PC-3 (cell line): ENCODE data around the gene C11orf54. TPM values are rescaled to one million over a fixed set of nuclear protein-coding genes. Genes with fewer than 3 reads are reported as not detected.
"Not testable (repeated sequence)": the region's sequence is repeated elsewhere in the genome, so short reads cannot be mapped to it uniquely, and the experiment has no call there.

Experiments used
- ATAC-seq: fragments of 200-7000 bp; cut with Tn5 transposase; 2 replicates; pipeline ENCODE4 v1.9.1; 2020; ENCODE audit warnings: mild to moderate bottlenecking, moderate library complexity
- BruUV-seq: library from RNA; stranded (reverse); fragments of 400-500 nt; replicated peaks from 2 replicates; lab custom pipeline; 2021; lab: Mats Ljungman, UMichigan
- CTCF ChIA-PET: fragments of 300-600 bp; sonication (Branson Sonifier 250); formaldehyde crosslinking; loops from one replicate; lab custom pipeline; 2022; ENCODE audit warnings: antibody characterized with exemption; lab: Charles Lee
- POLR2A ChIA-PET: fragments of 300-600 bp; sonication (Branson Sonifier 250); formaldehyde crosslinking; loops from one replicate; lab custom pipeline; 2022; ENCODE audit warnings: antibody characterized with exemption; ENCODE audit not compliant: unreplicated experiment; lab: Charles Lee
- DNase-seq: peaks from one replicate; pipeline ENCODE4 v3.0.0-alpha.2; 2015
- H2AFZ ChIP-seq: fragments of 300-600 bp; sonication (generic); 2 replicates; pipeline ENCODE4 v1.6.0; 2016; ENCODE audit warnings: antibody characterized with exemption, low read length
- H3F3A ChIP-seq: fragments of 300-600 bp; sonication (generic); one replicate; pipeline ENCODE4 v1.6.0; 2017; ENCODE audit warnings: antibody characterized with exemption, low read length, control low read depth, mild to moderate bottlenecking; ENCODE audit not compliant: unreplicated experiment
- H3K27ac ChIP-seq: fragments of 300-600 bp; sonication (generic); 2 replicates; pipeline ENCODE4 v1.5.1; 2016; ENCODE audit warnings: mild to moderate bottlenecking, low read length
- H3K27me3 ChIP-seq: fragments of 300-600 bp; sonication (generic); 2 replicates; pipeline ENCODE4 v1.6.1; 2016; ENCODE audit warnings: low read length, mixed read lengths
- H3K36me3 ChIP-seq: fragments of 300-600 bp; sonication (generic); 2 replicates; pipeline ENCODE4 v1.6.1; 2016; ENCODE audit warnings: low read depth, mixed run types, low read length, mixed read lengths
- H3K4me1 ChIP-seq: fragments of 300-600 bp; sonication (generic); 2 replicates; pipeline ENCODE4 v1.5.1; 2016; ENCODE audit warnings: low read length; ENCODE audit not compliant: insufficient read depth
- H3K4me2 ChIP-seq: fragments of 300-600 bp; sonication (generic); 2 replicates; pipeline ENCODE4 v1.6.0; 2016; ENCODE audit warnings: low read length
- H3K4me3 ChIP-seq: fragments of 300-600 bp; sonication (generic); 2 replicates; pipeline ENCODE4 v1.5.1; 2016; ENCODE audit warnings: mild to moderate bottlenecking, low read length, mixed read lengths
- H3K79me2 ChIP-seq: fragments of 300-600 bp; sonication (generic); 2 replicates; pipeline ENCODE4 v1.6.1; 2017; ENCODE audit warnings: low read length, mixed read lengths
- H3K9ac ChIP-seq: fragments of 300-600 bp; sonication (generic); 2 replicates; pipeline ENCODE4 v1.6.0; 2016; ENCODE audit warnings: mild to moderate bottlenecking, low read length
- H3K9me2 ChIP-seq: fragments of 300-600 bp; sonication (generic); replicated peaks from 2 replicates; pipeline ENCODE4 v1.6.1; 2016; ENCODE audit warnings: mixed run types, low read length, mixed read lengths
- H3K9me3 ChIP-seq: fragments of 300-600 bp; sonication (generic); 2 replicates; pipeline ENCODE4 v1.6.1; 2016; ENCODE audit warnings: low read length, mixed read lengths
- H4K20me1 ChIP-seq: fragments of 300-600 bp; sonication (generic); 2 replicates; pipeline ENCODE4 v1.6.1; 2016; ENCODE audit warnings: low read length, mixed read lengths
- EZH2 ChIP-seq: fragments of 300-600 bp; sonication (generic); IDR thresholded peaks from one replicate; pipeline ENCODE4 v1.6.1; 2017; ENCODE audit warnings: antibody characterized with exemption, mild to moderate bottlenecking, low read length; ENCODE audit not compliant: unreplicated experiment
- EZH2phosphoT487 ChIP-seq: fragments of 300-600 bp; sonication (generic); IDR thresholded peaks from 2 replicates; pipeline ENCODE4 v1.6.1; 2018; ENCODE audit warnings: mild to moderate bottlenecking, antibody characterized with exemption, low read length, borderline replicate concordance
- intact Hi-C: fragments of 100-400 bp; cut with micrococcal nuclease; formaldehyde crosslinking; loops from 2 replicates; pipeline ENCODE4 v1.9.0; 2023
- total RNA-seq: library from RNA; depleted of rRNA; stranded (reverse); fragments of >200 nt; gene quantifications from 2 replicates; pipeline ENCODE4 v1.2.3, GENCODE V29; 2014
- TF ChIP-seq, protein P1 (sequence below): fragments of 300-600 bp; sonication (generic); conservative IDR thresholded peaks from 2 replicates; pipeline ENCODE4 v1.5.1; 2017; ENCODE audit warnings: antibody characterized with exemption, low read depth, mild to moderate bottlenecking, low read length

C11orf54 gene
- total RNA-seq, 1 experiment from 2014 or later: 24.3 TPM

DNA sequence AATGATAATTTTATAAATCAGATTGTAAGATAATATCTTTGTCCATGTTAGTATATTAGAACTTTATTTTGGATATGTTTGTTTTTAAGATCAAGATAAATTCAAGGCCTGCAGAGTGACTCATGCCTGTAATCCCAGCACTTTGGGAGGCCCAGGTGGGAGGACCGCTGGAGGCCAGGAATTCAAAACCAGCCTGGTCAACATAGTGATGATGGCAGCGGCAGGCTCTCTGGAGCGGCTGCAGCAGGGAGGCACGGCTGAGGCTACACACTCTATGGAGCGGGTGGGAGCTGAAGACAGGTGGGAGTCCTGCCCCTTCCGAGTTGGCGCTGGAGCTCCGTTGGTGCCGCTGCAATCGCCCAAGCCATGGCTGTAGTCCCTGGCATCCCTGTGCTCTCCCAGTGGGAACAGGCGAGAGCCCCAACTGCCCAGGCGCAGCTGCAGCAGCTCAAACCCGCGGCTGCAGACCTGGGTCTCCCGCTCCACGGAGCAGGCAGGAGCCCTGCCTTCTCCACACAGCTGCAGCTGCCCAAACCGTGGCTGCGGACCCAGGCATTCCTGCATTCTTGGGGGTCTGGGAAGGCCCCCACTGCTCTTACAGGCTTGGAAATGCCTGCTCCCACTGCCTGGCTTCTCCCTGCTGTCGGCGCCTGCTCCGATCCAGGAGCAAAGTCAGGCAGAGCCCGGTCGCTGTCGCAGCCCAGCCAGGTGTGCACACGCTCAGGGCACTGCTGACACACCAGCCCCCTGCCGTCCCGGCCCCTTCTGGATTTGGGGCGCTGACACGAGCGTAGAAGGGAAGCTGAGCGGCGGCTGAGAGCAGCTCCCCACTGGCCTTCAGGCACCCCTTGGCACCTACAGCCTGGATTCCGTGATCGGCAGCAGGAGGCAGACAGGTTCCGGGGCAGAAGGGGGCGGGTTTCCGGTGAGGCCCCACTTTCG is 16.7 kb downstream of the C11orf54 start:
- Histone ChIP-seq H4K20me1 (no peaks in the 10 kb centered on the region), H3K27ac (no peak overlapping the region), H3K4me1 (no peaks in the 10 kb centered on the region), H3K4me2 (no peak overlapping the region), H3K9ac (no peak overlapping the region), H3K79me2 (no peaks in the 10 kb centered on the region), H3K9me3 (no peaks in the 10 kb centered on the region), H3K27me3 (no peaks in the 10 kb centered on the region), H3K4me3 (no peak overlapping the region), H3F3A (no peaks in the 10 kb centered on the region), H3K36me3 (peaks cover 8% of the 10 kb centered on the region; the same call in 1 of the 2 replicates), H3K9me2 (no peaks in the 10 kb centered on the region), H2AFZ (no peak overlapping the region)
- intact Hi-C loops: no loop called here
- POLR2A ChIA-PET: no interaction called here
- ATAC-seq (no peak), DNase-seq (no peak)
- CTCF ChIA-PET: no interaction called here
- no peak for TF ChIP-seq EZH2
- no peak for TF ChIP-seq EZH2phosphoT487
- TF ChIP-seq, protein P1, sequence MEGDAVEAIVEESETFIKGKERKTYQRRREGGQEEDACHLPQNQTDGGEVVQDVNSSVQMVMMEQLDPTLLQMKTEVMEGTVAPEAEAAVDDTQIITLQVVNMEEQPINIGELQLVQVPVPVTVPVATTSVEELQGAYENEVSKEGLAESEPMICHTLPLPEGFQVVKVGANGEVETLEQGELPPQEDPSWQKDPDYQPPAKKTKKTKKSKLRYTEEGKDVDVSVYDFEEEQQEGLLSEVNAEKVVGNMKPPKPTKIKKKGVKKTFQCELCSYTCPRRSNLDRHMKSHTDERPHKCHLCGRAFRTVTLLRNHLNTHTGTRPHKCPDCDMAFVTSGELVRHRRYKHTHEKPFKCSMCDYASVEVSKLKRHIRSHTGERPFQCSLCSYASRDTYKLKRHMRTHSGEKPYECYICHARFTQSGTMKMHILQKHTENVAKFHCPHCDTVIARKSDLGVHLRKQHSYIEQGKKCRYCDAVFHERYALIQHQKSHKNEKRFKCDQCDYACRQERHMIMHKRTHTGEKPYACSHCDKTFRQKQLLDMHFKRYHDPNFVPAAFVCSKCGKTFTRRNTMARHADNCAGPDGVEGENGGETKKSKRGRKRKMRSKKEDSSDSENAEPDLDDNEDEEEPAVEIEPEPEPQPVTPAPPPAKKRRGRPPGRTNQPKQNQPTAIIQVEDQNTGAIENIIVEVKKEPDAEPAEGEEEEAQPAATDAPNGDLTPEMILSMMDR: no peak
- no TSS peak for BruUV-seq

DNA sequence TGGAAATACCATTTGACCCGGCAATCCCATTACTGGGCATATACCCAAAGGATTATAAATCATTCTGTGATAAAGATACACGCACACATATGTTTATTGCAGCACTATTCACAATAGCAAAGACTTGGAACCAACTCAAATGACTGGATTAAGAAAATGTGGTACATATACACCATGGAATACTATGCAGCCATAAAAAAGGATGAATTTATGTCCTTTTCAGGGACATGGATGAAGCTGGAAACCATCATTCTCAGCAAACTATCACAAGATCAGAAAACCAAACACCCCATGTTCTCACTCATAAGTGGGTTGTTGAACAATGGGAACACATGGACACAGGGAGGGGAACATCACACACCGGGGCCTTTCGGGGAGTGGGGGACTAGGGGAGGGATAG is 17.7 kb downstream of the C11orf54 start:
- H3K27ac ChIP-seq, H3K9me2 ChIP-seq, BruUV-seq, H3F3A ChIP-seq, H3K79me2 ChIP-seq, H3K9ac ChIP-seq, intact Hi-C loops, H3K4me1 ChIP-seq, H3K9me3 ChIP-seq, CTCF ChIA-PET, H3K36me3 ChIP-seq, POLR2A ChIA-PET, DNase-seq, H3K4me3 ChIP-seq, H4K20me1 ChIP-seq, ATAC-seq, H3K27me3 ChIP-seq, H2AFZ ChIP-seq, H3K4me2 ChIP-seq: not testable (repeated sequence)

DNA sequence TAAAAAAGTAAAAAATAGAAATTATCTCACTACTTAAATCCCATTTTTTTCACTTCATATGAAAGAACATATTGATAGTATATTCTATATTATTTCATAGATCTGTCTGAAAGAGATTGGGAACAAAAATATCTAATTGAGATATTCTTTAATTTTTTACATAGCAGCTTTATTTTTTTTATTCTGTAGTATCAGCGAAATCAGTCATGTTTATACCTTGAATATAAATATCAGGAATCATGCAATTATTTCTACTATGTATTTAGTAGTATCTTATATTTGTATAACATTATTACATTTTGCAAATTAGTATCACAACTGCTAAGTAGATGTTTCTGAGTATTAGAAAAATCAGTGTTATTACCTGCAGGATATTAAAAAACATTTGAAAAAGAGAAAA is 20.4 kb downstream of the C11orf54 start:
- Histone ChIP-seq H3K4me3 (no peak overlapping the region), H3F3A (no peaks in the 10 kb centered on the region), H3K9me2 (no peaks in the 10 kb centered on the region), H3K27me3 (no peaks in the 10 kb centered on the region), H3K27ac (no peak overlapping the region), H3K79me2 (no peaks in the 10 kb centered on the region), H4K20me1 (no peaks in the 10 kb centered on the region; the same call in 1 of the 2 replicates), H3K9ac (no peak overlapping the region), H3K4me2 (no peak overlapping the region), H3K36me3 (0 out of 2 replicates have a peak, but pooled peaks cover 8% of the 10 kb centered on the region), H3K4me1 (peaks cover 9% of the 10 kb centered on the region), H2AFZ (no peak overlapping the region), H3K9me3 (no peaks in the 10 kb centered on the region)
- no peak for ATAC-seq
- ChIA-PET CTCF (no interaction called here), POLR2A (no interaction called here)
- intact Hi-C loops: no loop called here
- TF ChIP-seq EZH2 (no peak), EZH2phosphoT487 (no peak)
- TF ChIP-seq, protein P1: no peak
- no TSS peak for BruUV-seq
- no peak for DNase-seq
